Activated CD8-positive, alpha-beta memory T cell treated with anti-CD3 and anti-CD28 coated beads for 24 hours (primary cell): ENCODE data around the gene IL24.
A peak's percentile ranks its signal among the peaks of the same experiment; 100 is the strongest.
"Not testable (repeated sequence)": the region's sequence is repeated elsewhere in the genome, so short reads cannot be mapped to it uniquely, and the experiment has no call there.

Experiments used
- DNase-seq: peaks from one replicate; pipeline ENCODE4 v3.0.0-alpha.2; 2020

IL24 gene

DNA sequence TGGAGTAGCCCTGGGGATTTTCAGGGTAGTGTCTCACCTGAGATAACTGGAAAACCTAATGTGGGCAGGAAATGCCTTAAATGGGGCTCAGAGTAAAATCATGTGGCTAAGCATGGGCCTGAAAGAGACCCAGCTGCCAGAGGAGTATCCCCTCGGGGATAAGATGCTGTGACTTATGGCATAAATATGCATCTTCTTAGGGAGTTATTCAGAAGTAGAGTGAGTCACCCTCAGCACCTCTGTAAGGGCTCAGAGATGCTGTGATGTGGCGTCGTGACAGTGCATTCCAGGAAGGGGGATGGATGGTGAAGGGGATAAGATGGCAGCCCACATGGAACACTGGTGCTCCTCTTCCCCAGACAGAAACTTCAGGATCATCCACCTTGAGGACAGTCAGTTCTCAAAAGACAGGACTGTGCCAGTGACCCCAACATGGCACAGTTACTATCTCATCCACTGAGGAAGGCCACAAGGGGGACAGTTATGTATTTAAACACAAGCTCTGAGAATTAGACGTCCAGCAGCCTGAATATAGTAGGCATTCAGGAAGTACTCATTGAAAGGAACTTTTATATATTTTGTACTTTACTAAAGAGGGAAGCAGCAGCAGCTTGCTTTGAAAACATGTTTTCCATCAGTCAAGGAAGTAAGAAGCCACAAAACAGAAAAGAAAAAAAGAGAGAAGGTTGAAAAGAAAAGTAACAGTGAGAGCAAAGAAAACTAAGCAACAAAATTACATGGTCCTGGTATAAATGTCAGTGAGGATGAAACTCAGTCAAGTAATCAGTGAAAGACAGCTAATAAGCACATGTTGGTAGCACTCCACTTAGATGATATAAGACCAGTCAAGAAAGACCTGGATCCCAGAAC is 8.3 kb downstream of the IL24 start:
- no peak for DNase-seq

DNA sequence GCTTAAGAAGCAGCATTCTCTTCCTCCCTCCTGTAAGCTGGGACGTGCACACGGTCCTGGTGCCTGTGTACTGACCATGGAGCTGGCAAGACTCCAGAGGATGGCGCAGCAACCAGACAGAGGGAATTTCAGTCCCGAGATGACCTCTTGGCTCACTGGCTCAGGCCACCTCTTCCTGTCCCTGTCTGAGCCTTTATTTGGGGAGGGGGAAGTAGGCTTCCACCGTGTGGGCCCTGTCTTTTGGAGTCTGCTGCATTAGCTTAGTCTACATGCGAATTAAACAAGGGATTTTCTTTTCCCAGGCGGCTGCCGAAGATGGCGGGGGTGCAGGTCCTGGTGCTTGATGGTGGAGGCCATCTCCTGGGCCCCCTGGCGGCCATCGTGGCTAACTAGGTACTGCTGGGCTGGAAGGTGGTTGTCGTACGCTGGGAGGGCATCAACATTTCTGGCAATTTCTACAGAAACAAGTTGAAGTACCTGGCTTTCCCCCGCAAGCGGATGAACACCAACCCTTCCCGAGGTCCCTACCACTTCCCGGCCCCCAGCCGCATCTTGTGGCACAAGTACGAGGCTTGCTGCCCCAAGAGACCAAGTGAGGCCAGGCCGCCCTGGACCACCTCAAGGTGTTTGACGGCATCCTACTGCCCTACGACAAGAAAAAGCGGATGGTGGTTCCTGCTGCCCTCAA is 10.2 kb downstream of the IL24 start:
- DNase-seq: peak; percentile 59

- no peak for DNase-seq
Measured at GRCh38 chr1:206908038-206908437, 10.8 kb downstream of the IL24 start.

DNA sequence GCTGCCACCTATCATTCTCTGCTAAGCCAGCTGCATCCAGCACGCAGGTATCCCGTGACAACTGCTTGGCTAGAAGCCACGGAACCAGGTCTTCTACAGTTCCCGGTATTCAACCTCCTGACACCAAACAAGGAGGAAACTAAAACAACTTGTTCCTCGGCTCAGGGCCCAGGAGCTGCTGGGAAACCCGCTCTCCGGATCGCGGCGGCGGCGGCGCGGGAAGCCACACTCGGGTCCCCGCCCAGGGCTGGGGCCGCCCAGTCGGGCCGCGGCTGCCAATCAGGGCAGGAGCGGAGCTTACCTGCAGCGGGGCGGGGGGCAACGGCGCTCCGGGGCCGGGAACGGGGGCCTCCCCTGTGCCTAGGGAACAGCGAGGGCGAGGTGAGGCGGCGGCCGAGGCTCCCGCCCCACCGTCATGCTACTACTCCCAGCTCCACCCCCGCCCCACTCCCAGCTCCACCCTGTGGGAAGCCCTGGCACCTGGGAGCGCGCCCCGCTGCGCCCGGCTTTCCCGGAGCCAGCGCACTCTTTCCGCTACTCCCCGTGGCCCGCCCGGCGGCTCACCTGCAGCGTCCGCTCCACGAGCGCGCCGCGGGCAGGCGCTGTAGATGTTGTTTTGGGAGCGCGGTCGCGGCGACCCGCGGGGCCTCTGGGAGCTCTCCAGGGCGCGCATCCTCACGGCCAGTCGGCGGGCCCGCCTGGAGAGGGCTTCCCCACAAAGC is 12.1 kb downstream of the IL24 start:
- no peak for DNase-seq

- no peak for DNase-seq
Measured at GRCh38 chr1:206909883-206910318, 12.7 kb downstream of the IL24 start.

DNA sequence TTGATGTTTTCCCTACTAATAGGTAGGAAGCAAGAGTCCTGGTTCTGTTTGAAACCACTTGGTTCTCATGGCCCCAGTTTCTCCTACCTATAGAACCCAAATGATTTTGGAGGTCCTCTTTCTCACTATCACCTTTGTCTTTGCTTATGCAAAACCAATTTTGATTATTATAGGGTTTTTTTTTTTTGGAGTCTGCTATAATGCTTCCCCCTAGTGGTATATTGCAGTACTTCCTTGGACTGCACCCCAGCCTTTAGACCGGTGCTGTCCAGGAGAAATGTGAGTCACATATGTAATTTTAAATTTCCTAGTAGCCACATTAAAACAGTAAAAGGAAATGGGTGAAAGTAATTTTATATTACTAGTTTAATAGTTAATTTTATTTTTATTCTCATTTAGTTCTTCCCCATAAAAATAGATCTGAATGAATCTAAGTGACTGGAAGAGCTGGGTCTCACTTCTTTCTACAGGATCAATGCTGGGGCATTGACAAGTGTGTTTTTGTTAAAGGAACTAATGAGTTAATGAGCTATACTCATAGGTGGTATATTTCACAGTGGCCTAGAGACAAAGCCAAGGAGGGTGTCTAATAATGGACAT is 13.9 kb downstream of the IL24 start:
- DNase-seq: no peak

GRCh38 chr1:206912445-206913095 is 15.3 kb downstream of the IL24 start:
- peak; percentile 83 for DNase-seq

GRCh38 chr1:206913766-206914537 is 16.7 kb downstream of the IL24 start:
- DNase-seq: no peak

GRCh38 chr1:206915030-206915735 is 17.9 kb downstream of the IL24 start:
- no peak for DNase-seq

DNA sequence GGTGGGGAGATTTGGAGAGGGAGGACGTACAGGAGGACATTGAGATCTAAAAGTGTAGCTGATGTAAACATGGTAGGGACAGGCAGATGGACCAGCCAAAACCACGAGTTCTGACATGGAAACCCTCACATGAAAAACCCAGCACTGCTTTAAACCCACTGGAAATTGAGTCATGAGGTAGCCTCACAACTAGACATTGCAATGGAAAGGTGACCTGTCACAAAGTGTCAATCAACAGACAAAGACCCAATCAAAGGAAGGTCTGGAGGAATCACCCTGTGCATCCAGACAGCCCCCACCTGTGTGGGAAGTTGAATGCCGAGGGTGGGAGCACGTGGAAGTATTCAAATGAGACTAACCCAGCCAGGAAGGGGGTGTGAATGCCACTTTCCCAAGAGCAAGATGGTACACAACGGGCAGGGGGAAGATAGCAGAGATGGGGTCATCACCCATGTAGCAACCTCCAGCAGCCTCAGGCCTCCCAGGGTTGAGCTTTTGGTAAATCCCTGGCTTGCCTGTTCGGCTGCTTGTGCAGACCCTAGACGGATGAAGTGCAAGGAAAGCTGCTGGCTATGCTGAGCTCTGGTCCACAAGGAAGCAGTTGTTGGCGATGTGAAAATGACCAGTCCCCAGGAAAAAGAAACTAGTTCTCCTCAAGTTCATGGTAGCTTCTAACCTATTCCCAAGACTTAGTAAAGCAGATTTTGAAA is 18.9 kb downstream of the IL24 start:
- DNase-seq: no peak

GRCh38 chr1:206918076-206918475 is 20.8 kb downstream of the IL24 start:
- no peak for DNase-seq

DNA sequence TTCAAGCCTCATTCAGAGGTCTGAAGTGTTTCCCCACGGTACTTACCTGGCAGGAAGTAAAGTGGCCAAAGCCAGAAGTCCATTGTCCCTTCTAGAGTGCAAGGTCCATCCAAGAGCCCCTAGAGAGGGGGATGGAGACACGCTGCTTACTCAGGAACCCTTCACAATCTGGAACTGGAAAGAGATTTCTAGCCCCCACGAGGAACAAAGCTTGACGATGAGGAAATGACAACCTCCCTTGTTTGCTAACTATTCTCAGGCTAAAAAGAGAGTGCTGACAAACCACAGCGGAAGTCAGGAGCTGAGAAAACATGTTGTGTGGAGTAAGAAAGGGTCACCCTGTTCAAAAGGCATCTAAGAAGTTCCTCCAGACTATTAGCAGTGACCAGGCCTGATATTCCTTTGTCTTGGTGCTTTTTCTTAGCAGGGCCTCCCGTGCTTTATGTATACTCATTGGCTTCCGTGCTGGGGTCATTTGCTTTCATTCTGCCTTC is 24.6 kb downstream of the IL24 start, which contains the start of gene FCMR:
Gene FCMR (minus strand): TSS at position 170 of the 494 bp plus-strand sequence. CDS start 87 bp downstream, at position 83.
- DNase-seq: no peak

GRCh38 chr1:206922524-206922923 is 25.3 kb downstream of the IL24 start:
- DNase-seq: no peak

- DNase-seq: peak; percentile 86
Measured at GRCh38 chr1:206923009-206923960, 26.0 kb downstream of the IL24 start.

DNA sequence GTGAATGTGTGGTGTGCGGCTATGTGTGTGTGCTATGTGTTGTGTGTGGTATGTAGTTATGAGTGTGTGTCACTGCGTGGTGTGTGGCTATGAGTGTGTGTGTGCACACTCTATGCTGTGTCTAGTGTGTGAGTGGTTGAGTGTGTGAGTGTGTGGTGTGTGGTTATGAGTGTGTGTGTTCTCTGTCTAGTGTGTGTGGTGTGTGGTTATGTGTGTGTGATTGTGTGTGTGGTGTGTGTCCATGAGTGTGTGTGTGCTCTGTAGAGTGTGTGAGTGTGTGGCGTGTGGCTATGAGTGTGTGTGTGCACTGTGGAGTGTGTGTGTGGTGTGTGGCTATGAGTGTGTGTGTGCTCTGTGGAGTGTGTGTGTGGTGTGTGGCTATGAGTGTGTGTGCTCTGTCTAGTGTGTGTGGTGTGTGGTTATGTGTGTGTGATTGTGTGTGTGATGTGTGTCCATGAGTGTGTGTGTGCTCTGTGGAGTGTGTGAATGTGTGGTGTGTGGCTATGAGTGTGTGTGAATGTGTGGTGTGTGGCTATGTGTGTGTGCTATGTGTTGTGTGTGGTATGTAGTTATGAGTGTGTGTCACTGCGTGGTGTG is 26.8 kb downstream of the IL24 start:
- DNase-seq: not testable (repeated sequence)

GRCh38 chr1:206924592-206925105 is 27.4 kb downstream of the IL24 start:
- no peak for DNase-seq

DNA sequence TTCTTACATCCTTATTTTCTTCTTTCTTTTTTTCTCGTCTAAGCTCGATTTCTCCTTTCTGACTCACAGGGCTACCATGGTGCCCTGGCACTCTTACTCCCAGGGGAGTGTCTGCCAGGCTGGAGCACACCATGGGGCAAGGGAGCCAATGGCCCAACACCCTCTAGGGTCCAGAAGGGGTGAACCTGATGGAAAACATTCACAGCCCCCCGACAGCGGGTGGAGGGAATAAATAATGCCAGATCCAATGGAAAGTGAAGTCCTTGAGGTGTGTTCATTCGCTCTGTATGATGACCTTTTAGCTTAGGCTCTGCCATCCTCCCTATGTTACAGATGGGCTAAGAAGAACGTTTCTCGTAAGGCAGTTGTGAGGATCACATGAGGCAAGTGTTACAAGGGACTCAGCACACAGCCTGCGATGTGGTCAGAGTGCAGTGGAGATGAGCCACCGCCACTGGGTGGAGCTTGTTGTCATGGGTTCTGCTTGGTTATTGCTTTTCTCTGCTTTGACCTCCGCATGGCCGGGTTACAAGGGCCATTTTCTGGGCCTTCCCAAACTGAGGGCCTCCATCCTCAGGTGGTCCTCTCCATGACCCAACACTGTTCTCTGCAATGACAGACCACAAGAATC is 28.0 kb downstream of the IL24 start:
- DNase-seq: no peak

- no peak for DNase-seq
Measured at GRCh38 chr1:206926286-206926685, 29.0 kb downstream of the IL24 start.
